Activated naive CD8-positive, alpha-beta T cell treated with anti-CD3 and anti-CD28 coated beads, Interleukin-2, amount 50 U/mL, for 16 hours (primary cell): ENCODE measurements around the gene CAMKK1.
A peak's percentile ranks its signal among the peaks of the same experiment; 100 is the strongest.

ENCODE experiments used
- DNase-seq: peaks from one replicate; pipeline ENCODE4 v3.0.0-alpha.2; 2020; ENCODE audit warnings: low read depth, low spot score

The CAMKK1 gene

DNA sequence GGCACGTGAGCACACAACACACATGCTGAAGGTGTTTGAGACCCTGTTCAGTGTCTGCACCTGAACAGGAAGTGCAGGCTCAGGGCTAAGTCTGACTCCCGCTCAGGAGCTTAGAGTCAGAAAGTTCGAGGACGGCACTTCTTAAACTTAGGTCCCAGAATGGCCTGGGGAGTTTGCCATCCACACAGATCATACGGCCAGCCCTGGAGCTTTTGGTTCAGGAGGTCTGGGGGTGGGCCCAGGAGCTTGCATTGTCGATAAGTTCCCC, 4.0 kb upstream of the CAMKK1 start:
- no peak for DNase-seq

DNA sequence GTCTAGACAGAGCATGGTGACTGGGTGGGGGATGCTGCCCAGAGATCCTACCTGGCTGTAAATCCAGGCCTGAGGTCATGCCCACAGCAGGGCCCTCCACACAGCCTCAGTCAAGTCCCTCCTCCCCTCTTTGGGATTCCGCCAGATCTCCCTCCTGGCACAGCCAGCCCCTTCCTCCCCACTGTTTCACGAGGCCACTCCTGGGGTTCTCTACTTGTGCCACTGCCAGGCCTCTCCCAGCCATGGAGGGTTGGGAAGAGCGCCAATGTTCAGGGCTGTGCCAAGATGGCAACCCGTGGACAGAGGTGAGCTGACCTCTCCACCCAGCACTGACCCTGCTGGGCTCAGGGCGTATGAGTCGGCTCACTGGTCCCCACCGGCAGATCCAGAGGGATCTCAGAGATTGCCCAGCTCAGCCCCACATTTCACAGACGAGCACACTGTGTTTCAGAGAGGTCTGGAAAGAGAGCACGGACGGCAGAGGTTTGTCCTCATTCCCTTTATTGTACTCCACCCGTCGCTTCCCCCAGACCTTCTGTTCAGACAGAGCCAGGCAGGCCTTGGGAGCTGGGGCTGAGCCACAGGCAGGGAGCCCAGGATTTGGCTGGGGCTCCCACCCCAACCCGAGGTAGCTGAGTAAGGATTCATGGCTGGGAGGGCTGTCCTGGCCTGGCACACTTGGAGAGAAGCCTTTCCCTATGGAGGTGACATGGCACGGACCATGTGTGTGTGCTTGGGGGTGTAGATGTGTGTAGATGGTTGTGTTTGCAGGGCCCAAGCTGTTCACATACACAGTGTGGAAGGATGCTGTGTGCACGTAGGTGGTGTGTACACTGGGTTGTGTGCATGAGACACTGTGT, 3.5 kb upstream of the CAMKK1 start:
- no peak for DNase-seq

DNA sequence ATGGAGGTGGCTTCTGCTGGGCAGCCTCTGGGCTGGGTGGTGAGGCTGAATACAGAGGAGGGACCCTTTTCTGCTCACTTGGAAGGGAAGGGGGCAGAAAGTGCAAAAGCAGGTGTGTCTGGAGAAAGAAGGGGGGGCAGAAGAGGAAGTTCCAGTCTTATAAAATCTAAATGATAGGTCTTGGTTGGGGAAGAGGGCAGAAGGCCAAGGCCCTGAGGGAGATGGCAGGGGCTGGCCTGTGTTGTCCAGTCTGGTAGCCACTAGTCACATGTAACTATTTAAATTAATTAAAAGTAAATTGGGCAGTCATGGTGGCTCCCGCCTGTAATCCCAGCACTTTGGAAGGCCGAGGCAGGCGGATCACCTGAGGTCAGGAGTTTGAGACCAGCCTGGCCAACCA, 2.5 kb upstream of the CAMKK1 start:
- DNase-seq, result no peak

DNA sequence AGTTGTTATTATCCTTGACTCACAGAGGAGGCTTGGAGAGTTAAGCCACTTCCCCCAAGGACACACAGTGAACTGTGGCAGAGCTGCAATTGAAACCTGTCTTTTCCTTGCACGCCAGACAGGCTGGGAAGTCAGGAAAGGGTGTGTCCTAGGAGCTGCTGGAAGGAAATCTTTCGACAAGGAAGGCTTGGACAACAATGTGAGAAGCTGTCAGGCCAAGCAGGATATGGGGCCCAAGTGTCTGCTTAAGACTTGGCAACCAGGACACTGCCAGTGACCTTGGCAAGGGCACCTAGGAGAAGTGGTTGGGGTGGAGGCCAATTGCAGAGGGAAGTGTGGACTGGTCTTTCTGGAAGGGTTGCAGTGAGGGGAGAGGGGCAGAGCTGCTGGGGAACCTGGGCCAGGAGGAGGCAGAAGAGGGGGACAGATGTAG, 2.1 kb upstream of the CAMKK1 start:
- no peak for DNase-seq

DNA sequence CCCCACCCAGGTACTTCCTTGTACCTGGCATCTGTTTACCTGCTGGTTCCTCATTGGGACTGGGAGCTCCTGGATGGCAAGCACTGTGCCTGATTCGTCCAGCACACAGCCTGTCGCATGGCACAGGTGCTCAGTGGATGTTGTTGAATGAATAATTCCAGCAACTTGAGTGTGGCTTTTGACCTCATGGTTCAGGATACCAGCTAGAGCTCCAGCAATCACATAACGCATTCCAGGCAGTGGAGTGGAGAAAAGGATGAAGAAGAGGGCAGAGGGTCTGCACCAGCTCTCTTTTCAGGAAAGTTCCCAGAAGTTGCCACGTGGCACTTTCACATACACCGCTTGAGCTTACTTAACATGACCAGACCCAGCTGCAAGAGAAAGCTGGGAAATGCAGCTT, 1.3 kb upstream of the CAMKK1 start:
- no peak for DNase-seq

DNA sequence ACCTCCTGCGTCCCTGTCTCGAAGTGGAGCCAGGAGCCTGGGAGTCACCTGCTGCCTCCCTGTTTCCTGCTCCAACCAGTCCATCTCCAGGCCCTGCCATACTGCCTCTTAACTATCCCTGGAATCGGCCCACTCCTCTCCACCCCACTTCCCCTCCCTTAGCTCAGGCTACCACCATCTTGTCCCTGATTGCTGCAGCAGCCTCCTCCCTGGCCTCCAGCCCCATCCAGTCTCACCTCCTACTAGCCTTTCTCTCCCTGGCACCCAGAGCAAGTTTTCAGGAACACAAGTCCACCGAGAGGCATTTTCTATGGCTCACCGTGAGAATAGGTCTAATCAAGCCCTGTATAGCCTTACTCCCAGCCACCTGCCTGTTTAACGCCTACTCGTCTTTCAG, 865 bp upstream of the CAMKK1 start:
- no peak for DNase-seq

DNA sequence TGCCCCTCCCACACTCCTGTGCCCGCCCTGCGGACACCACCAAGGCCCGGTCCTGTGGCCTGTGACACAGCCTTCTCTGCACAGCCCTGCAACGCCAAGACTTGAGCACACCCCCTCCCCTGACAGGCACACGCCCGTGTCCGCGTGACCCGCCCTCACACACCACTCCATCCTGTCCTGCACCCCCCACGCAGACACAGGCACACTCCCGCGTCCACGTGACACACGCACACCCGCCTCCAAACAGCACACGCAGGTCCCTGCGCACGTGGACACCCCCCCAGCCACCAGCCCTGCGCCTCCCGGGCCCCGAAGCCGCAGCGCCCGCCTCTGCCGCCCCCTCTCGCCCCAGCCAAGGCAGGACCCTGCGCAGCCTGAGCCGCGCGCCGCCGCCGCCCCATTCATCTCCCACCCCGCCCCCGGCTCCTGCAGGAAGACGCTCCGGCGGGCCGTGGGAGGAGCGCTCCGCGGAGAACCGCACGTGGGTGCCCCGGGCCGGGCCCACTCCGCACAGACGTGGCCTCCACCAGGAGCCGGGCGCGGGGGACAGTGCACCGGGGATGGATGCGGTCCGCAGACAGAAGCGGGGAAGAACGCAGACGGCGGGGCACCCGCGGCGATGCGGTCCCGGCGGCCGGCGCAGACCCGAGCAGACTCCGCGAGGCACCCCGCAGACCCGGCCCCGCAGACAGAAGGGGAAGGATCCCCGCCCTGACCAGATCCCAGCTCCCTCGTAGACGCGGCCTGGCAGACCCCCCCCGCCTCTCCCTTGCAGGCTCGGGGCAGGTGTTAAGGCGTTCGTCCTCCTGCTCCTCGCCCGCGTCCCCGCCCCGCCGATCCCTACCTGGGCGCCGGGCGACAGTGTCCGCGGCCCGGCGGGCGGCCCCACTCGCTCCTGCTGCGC, 506 bp downstream of the CAMKK1 start:
- DNase-seq, result peak; percentile 35

DNA sequence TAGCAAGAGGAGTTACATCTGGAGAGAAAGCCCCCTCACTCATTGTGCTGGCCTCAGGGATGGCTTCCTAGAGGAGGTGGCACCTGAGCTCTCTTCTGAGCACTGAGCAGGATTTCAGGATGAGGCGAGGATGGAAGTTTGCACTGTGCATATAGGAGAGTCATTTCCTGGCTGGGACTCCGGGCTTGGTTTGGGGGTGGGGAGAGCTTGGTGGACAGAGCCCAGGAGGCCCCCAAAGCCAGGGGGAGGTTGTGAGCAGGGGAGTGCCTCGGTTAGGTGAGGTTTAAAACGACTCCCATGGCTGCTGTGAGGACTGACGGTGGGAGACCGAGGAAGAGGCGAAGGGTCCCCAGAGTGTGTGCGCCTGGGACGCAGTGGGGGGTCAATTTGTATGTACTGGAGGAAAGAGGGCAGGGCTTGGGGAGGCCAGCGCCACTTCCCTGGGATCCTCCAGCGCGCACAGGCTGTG, 1.2 kb downstream of the CAMKK1 start:
- no peak for DNase-seq

DNA sequence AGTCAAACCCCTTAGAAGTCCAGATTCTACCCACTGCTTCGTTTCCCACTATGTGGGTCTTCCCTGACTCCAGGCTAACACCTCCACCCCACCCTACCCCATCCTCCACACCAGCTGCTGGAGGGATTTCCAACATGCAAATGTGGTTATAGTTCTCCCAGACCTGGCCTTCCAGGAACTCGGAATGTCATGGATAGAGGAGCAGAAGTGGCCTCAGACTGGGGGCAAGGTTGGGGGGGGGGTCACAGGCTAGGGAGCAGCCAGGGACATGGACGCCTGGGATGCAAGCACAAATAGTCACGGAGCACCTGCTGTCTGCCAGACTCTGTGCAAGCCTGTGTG, 2.0 kb downstream of the CAMKK1 start:
- no peak for DNase-seq

DNA sequence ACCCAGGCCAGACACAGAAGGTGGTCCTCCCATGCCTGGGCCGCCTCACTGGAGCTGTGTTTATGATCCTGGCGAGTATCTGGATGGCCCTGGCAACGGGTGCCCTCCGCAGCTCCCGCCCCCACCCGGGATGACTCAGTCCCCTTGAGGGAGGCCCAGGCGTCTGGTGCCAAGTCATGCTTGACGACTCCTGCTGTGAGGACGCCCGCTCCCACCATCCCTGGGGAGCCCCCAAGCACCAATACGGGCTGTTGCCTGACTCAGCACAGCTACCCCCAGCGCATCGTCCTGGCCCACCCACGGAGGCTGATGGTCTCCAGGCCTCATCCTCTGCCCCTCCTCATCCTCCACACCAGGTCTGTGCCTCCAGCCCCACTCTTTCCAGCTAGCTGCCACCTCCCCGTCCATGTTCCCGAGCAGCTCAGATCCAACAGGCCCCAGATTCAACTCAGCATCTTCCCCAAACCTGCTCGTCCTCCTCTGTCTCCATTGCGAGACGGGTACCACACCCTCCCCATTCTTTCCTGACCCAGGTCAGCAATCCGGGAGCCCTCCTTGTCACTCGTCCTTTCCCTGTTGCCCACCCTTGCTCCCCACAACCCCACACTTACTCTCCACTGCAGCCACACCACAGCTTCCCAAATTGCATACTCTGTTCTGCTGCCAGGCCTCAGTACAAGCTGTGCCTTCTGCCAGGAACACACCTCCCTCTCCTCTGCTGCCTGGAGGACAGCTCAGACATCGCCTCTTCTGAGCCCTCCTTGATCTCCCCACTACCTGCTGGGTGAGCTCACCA, 2.6 kb downstream of the CAMKK1 start:
- DNase-seq, result no peak

DNA sequence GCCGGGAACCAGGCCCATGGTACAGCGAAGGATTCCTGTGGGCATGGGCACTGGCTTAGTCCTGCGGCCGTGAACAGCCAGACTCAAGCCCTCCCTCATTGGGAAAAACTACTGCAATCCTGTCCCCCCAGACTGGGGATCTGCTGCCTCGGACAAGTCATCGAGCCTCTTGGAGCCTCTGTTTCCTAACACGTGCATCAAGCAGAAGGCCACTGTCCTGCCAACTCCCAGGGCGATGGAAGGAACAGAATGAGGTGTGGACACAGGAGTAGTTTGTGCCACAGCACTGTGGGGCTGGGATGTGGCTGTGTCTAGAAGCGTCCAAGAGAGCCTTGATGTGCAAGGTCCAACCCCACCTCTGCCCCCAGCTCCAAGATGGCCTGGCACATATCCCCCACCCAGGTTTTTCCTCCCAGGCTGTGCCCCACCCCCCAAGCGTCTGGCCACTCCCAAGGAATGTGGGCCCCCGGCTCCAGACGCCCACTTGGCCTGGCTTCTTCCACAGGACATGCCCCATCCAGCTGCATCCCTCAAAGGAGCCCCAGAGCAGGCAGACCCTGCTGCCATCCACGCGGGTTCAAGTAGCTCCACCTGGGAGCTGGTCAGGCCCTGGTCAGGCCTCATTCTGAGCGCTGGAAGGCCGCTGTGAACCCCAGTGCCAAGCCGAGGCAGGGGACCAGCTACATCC, 3.4 kb downstream of the CAMKK1 start:
- DNase-seq, result no peak

DNA sequence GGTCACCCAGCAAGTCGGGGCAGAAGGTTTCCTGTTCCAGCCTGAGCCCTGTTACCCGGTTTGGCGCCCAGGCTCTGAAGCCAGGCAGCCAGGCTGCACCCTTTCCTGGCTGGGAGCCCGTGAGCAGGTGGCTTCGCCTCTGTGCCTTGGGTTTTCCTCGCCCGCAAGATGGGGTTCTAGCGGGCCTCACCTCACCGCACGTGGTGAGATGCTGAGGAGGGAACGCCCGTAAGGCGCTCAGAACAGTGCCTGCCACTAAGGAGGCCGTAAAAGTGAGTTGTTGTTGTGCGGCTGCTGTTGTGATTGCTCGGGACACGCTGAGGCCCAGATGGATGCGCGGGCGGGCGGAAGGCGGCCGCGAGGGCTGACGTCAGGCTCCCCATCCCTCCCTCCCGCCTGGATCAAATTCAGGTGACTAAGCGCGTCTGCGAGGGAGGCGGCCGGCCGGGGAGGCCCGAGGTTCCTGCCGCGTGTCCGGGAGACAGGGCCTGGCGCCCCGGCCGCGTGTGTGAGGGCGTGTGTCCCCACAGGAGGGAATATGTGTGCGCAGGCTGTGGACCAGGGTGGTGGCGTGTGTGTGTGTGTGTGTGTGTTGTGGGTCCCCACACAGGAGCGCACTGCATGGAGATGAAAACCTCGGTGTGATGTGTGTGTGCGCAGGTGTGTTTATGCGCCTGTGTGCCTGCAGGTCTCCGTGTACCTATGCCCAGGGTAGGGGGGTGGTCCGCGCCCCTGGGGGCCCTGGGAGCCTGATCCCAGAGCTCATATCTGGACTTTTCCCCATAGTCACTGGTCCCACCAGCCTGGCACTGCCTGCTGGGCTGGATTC, 4.3 kb downstream of the CAMKK1 start:
- DNase-seq, result no peak

DNA sequence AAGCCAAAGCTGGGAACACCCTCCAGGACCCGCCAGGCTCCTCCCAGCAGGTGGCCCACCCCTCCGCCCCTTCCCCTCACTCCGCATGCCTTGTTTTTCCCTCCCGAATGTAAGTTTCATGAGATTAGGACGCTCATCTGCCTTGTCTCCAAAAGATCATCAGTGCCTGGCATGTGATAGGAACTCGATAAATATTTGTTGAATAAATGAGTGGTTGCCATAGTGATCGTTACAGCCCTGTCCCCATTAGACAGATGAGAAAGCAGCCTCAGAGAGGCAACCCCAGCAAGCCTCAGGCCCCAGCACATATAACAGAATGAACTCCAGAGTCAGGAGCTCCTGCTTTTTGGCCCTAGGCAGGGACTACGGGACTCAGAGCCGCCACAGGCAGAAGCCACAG, 5.0 kb downstream of the CAMKK1 start:
- DNase-seq, result no peak

DNA sequence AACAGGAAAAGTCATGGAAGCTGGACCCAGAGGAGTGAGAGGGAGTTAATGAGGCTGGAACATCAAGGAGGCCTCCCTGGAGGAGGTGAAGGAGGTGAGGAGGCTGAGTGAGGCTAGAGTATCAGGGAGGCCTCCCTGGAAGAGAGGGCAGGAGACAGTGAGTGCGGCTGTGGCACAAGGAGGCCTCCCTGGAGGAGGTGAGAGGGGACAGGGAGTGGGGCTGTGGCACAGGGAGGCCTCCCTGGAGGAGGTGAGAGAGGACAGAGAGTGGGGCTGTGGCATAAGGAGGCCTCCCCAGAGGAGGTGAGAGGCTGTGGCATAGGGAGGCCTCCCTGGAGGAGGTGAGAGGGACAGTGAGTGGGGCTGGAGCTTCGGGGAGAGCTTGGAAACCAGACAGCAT, 5.5 kb downstream of the CAMKK1 start:
- DNase-seq, result no peak

DNA sequence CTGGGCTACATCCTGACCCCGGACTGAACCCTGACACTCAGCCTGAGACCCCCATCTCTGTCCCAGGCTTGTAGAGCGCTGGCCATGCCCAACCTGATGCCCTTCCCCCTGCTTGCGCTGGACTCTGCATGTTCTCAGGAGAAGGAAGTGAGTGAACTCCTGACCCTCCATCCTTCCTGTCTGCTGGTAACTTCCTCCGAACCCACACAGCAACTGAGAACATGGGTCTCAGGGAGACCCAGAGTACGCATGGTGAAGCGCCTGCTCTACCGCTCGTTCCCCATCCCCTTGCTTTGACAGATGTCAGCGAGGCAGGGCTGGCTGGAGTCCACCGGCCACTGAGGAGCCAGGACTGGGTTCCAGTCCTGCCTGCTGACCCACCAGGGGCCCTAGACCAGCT, 6.1 kb downstream of the CAMKK1 start:
- no peak for DNase-seq

DNA sequence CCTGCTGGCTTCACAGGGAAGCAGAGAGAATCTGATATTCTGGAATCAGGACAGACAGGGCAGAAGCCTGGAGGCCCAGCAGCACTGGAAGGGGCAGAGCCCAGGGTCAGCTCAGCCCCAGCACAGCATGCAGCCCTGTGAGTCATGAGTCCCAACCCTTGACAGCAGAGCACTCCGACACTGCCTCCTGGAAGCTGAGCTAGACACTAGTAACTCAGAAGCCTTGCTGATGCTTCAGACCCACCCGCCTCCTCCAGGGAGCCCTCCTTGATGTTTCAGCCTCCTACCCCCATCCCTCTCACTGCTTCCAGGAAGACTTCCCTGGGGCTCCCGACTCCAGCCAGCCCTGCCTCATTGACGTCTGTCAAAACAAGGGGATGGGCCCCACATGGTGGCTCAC, 6.9 kb downstream of the CAMKK1 start:
- DNase-seq, result no peak

DNA sequence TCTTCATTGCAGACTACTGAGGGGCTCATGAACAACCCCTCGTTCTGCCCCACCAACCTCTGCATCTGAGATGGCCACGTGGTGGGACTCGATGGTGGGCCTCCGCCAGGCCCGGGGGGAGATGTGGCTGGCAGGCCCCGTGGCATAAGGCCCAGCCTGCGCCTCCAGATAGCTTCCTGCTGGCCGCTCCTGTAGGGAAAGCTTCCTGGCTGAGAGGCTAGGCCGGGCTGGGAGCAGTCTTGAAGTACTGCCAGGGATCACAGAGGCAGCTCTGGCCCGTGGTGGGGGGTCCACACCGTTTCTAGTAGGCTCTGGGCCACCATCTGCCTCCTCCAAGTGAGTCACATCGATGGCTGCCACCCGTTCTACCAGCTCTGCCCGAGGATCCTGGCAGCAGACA, 7.6 kb downstream of the CAMKK1 start:
- DNase-seq, result no peak

DNA sequence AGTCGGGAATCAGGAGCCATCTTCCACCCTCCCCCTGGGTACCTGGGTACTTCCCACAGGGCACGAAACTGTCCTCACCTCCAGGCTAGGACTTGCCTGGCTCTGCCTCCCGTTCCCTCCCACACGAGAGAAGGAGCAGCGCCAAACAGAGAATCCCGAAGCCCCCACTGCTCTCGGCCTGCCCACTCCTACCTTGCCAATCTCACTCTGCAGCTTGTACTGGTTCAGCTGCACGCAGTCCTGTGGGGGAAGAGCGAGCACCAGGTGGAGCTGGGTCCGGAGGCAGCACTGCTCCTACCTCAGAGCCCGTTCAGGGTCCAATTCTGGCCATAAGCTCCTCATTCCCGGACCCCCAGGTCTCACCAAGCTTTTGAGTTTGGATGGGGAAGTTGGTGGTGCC, 8.7 kb downstream of the CAMKK1 start:
- DNase-seq, result no peak

DNA sequence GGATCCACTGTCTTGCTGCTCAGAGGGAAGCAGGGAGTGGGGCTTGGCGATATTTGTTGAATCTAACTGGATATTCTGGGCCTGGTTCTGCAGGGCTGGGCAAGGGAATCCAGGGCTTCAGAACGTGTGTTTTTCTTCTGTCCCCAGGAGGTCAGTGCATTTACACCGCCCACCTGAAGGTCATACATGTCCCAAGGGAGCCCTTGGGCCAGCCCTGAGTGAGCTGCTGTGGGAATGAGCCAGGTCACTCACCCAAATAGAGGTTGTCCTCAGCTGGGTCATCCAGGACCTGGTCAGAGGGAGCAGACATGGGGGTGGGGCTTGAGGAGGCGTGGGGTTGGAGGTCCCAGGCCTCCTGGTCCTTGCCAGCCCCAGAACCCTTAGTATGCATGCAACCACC, 10.6 kb downstream of the CAMKK1 start:
- no peak for DNase-seq

DNA sequence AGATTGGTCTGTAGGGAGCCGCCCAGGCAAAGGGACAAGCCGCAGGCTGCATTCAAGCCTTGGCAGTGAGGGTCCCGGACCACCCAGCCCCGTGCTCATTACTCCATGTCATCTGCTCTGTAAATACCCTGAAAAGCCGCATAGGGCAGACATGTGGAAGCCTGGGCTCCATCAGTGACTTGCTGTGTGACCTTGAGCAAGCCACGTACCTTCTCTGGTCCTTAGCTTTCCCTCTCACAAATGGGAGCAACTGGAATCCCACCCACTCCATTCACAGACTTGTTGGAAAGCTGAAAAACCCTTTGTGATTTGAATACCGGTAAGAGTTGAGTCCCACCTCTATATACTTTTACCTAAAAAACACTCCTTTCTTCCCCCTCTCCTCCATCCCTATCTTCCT, 11.9 kb downstream of the CAMKK1 start:
- DNase-seq, result no peak
